ENCODE data around the gene SLC6A5.

The SLC6A5 gene

DNA sequence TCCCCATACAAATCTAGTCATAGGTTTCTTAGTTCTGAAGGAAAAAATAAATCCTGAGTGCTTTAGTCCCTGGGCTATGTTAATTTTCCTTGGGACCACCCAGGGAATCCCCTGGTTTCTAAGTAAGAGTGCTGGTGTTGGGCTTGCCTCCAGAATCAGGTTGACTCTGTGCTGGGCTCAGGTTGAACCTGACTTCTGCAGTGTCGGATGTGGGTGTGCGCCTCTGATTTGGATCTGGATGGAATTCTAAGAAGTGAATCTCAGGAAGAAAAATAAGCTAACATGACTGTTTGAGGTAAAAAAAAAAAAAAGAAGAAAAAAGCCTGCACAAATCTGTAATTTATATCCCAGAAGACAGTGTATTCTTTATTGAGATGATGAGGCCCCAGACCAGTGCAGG is 41.0 kb downstream of the SLC6A5 start:
- no peaks in the 10 kb centered on the region for H3K9me3 Mint-ChIP-seq
- H3K4me1 Mint-ChIP-seq: no peaks in the 10 kb centered on the region
- H3K4me3 Mint-ChIP-seq: no peak overlapping the region
- TF ChIP-seq, protein P1, sequence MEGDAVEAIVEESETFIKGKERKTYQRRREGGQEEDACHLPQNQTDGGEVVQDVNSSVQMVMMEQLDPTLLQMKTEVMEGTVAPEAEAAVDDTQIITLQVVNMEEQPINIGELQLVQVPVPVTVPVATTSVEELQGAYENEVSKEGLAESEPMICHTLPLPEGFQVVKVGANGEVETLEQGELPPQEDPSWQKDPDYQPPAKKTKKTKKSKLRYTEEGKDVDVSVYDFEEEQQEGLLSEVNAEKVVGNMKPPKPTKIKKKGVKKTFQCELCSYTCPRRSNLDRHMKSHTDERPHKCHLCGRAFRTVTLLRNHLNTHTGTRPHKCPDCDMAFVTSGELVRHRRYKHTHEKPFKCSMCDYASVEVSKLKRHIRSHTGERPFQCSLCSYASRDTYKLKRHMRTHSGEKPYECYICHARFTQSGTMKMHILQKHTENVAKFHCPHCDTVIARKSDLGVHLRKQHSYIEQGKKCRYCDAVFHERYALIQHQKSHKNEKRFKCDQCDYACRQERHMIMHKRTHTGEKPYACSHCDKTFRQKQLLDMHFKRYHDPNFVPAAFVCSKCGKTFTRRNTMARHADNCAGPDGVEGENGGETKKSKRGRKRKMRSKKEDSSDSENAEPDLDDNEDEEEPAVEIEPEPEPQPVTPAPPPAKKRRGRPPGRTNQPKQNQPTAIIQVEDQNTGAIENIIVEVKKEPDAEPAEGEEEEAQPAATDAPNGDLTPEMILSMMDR (IDR thresholded peaks at IDR 0.05; ENCODE audit: unreplicated experiment in 3 of 3): no peak
- no peak overlapping the region for H3K27ac Mint-ChIP-seq
- H3K36me3 Mint-ChIP-seq (ENCODE audit: low read depth): no peaks in the 10 kb centered on the region
- peaks cover 17% of the 10 kb centered on the region for H3K27me3 Mint-ChIP-seq (ENCODE audit: low read depth)

DNA sequence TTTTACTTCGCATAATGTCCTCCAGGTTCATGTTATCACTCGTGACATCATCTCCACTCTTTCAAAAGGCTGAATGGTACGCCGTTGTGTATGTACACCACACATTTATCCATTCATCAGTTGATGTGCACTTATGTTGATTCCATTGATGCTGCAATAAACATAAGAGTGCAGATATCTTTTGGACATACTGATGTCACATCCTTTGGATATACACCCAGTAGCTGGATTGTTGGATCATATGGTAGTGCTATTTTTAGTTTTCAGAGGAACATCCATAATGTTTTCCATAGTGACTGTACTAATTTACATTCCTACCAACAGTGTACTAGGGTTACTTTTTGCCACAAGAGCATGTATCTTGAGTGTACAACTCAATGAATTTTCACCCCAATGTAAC is 45.0 kb downstream of the SLC6A5 start:
- Mint-ChIP-seq H3K27me3 (ENCODE audit: low read depth) (peaks cover 20% of the 10 kb centered on the region), H3K9me3 (no peaks in the 10 kb centered on the region), H3K4me3 (no peak overlapping the region), H3K36me3 (ENCODE audit: low read depth) (no peaks in the 10 kb centered on the region), H3K4me1 (peaks cover 7% of the 10 kb centered on the region), H3K27ac (no peak overlapping the region)
- TF ChIP-seq, protein P1 (IDR thresholded peaks at IDR 0.05; ENCODE audit: unreplicated experiment in 3 of 3): no peak

DNA sequence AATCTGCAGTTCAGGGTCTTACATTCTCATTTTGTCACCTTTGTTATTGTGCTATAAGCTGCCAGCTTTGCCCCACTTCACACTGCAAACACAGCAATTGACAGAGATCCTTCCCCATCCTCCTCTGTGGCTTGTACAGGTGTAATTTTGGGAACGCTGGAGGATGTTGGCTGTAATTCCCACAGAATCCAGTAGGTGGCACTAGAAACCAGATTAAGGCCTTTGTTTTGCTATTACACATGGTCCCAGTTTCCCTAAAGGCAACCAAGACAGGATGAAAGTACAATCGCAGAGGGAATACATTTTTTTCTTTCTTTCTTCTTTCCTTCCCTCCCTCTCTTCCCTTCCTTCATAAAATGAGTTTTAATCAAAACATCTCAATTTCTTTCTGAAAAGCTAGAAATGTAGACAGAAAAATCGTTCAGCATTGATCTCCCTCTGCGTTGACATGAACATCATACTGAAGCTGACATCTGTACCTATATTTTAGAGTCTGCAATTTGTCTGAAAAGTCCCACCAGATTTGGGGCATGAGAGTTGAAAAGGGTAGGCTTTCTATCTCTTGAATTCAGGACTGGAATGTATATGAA is 48.7 kb downstream of the SLC6A5 start:
- no peaks in the 10 kb centered on the region for H3K36me3 Mint-ChIP-seq (ENCODE audit: low read depth)
- H3K27ac Mint-ChIP-seq: no peak overlapping the region
- TF ChIP-seq, protein P1 (IDR thresholded peaks at IDR 0.05; ENCODE audit: unreplicated experiment in 3 of 3): peak; percentile 92 to 96 (median 93)
- no peaks in the 10 kb centered on the region for H3K9me3 Mint-ChIP-seq
- no peak overlapping the region for H3K4me3 Mint-ChIP-seq
- H3K4me1 Mint-ChIP-seq: peaks cover 29% of the 10 kb centered on the region
- H3K27me3 Mint-ChIP-seq (ENCODE audit: low read depth): peaks cover 29% of the 10 kb centered on the region

DNA sequence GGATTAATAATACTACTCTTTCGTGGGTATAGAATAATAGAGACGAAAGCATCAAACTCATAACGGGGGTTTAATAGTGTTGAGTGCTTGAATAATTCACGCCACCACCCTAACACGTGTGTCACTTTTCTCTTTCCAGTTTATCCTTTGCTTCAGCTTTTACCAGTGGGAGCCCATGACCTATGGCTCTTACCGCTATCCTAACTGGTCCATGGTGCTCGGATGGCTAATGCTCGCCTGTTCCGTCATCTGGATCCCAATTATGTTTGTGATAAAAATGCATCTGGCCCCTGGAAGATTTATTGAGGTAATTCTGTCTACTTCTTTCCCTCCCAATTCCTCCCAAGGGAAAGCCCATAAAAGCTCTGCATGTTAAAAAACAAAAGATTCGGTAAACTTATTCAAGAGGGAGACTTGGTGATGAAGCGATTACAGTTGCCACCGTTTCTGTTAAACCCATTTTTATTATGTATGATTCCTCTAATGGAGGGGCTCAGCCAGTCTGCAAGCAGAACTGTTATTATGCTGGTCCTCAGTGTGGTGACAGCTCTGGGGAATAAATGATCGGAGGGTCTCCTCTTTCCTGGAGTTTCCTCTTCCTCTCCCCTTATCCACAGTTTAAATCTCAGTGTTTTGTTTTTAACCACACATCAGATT is 52.9 kb downstream of the SLC6A5 start:
- Mint-ChIP-seq H3K27ac (no peak overlapping the region), H3K4me1 (peaks cover 29% of the 10 kb centered on the region), H3K27me3 (ENCODE audit: low read depth) (peaks cover 29% of the 10 kb centered on the region), H3K9me3 (no peaks in the 10 kb centered on the region), H3K36me3 (ENCODE audit: low read depth) (no peaks in the 10 kb centered on the region), H3K4me3 (no peak overlapping the region)
- TF ChIP-seq, protein P1 (IDR thresholded peaks at IDR 0.05; ENCODE audit: unreplicated experiment in 3 of 3): no peak

DNA sequence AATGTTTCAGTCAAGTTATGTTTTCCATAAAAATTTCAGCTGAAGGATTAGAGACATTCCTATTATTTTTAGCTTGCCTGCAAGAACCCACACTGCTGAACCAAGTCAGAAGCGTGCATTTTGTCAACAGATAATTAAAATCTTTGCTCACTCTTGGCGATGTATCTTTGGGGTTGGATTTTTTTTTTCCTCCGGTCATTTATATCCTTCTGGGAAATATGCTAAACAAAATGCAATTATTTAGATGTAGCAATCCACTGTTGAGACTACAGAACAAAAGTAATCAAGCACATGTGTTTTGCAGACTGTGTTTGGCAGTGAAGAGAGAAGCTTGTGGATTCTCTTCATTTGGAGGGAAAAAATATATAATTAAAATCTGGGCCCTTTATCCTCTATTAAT is 54.6 kb downstream of the SLC6A5 start:
- H3K36me3 Mint-ChIP-seq (ENCODE audit: low read depth): no peaks in the 10 kb centered on the region
- H3K9me3 Mint-ChIP-seq: no peaks in the 10 kb centered on the region
- H3K27ac Mint-ChIP-seq: no peak overlapping the region
- TF ChIP-seq, protein P1 (IDR thresholded peaks at IDR 0.05; ENCODE audit: unreplicated experiment in 3 of 3): no peak
- H3K4me1 Mint-ChIP-seq: peaks cover 24% of the 10 kb centered on the region
- no peak overlapping the region for H3K4me3 Mint-ChIP-seq
- peaks cover 29% of the 10 kb centered on the region for H3K27me3 Mint-ChIP-seq (ENCODE audit: low read depth)

DNA sequence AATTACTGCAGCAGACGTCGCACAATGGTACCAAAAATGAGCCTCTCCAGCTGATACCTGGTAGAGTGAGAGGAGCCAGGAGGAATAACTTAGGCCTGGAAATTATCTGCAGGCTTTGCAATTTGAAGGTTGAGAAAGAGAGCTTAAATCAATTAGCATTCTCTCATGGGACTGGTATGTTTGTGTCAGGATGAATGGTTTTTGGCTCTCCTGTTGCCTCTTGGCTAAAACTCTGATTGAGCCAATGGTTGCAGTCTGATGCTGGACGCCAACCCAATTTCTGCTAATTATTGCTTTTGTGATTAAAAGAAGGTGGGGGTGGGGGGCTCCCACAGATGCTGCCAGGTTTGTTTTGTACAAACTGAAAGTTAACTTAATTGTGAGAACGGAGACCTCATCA is 57.5 kb downstream of the SLC6A5 start:
- Mint-ChIP-seq H3K36me3 (ENCODE audit: low read depth) (no peaks in the 10 kb centered on the region), H3K4me3 (no peak overlapping the region), H3K27ac (no peak overlapping the region), H3K27me3 (ENCODE audit: low read depth) (peaks cover 32% of the 10 kb centered on the region), H3K4me1 (peaks cover 10% of the 10 kb centered on the region), H3K9me3 (no peaks in the 10 kb centered on the region)
- TF ChIP-seq, protein P1 (IDR thresholded peaks at IDR 0.05; ENCODE audit: unreplicated experiment in 3 of 3): no peak
